ENCODE data around the gene PDCD11.
A peak's percentile ranks its signal among the peaks of the same experiment; 100 is the strongest.

The PDCD11 gene

DNA sequence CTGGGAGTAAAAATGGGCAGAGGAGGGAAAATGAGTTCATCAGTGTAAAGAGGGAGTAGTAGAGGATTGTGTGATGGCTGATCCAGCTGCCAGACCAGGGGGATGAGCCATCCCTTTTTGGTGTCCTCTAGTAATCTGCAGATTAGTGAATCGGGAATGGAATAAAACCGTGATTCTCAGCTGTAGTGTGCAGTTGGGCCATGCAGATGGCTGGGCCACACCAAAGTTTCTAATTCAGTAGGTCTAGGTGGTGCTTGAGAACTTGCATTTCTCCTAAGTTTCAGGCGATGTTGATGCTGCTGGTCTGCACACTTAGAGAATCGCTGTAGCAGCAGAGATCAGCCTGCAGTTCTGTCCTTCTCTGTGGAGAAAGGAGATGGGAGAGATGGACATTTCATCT is 22.7 kb downstream of the PDCD11 start:
- DNase-seq: no peak

- DNase-seq: no peak
These were observed 27.3 kb downstream of the PDCD11 start for GRCh38 chr10:103423748-103424147.

GRCh38 chr10:103427866-103428265 is 31.4 kb downstream of the PDCD11 start:
- DNase-seq: no peak

GRCh38 chr10:103428989-103429643 is 32.7 kb downstream of the PDCD11 start:
- no peak for DNase-seq

- DNase-seq: no peak
These were observed 33.2 kb downstream of the PDCD11 start for GRCh38 chr10:103429647-103430046.

DNA sequence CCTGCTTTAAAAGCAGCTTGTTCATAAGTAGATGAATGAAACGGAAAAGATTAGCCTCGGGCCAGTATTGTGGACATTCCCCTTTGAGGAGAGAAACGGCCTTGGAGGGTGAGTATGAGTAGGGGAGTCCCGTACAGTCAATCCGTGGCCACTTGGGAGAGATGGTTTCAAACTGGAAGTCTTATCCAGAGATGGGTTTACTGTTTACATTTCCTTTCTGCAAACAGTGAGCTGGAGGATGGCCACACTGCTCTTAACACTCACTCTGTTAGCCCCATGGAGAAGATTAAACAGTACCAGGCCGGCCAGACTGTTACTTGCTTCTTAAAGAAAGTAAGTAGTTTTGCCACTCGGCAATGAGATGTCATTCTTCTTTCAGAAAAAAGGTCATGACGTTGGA is 35.5 kb downstream of the PDCD11 start:
- no peak for DNase-seq

GRCh38 chr10:103433858-103434257 is 37.4 kb downstream of the PDCD11 start:
- no peak for DNase-seq

GRCh38 chr10:103439776-103440175 is 43.4 kb downstream of the PDCD11 start:
- DNase-seq: no peak

GRCh38 chr10:103440416-103440815 is 44.0 kb downstream of the PDCD11 start:
- no peak for DNase-seq

DNA sequence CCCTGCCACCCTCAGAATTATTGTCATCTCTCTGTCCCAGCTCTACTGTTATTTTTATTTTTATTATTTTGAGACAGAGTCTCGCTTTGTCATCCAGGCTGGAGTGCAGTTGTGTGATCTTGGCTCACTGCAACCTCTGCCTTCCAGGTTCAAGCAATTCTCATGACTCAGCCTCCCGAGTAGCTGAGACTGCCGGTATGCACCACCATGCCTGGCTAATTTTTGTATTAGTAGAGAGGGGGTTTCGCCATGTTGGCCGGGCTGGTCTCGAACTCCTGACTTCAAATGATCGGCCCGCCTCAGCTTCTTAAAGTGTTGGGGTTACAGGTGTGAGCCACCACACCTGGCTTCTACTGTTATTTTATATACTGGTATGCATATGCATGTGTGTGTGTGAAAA is 44.8 kb downstream of the PDCD11 start:
- DNase-seq: no peak

DNA sequence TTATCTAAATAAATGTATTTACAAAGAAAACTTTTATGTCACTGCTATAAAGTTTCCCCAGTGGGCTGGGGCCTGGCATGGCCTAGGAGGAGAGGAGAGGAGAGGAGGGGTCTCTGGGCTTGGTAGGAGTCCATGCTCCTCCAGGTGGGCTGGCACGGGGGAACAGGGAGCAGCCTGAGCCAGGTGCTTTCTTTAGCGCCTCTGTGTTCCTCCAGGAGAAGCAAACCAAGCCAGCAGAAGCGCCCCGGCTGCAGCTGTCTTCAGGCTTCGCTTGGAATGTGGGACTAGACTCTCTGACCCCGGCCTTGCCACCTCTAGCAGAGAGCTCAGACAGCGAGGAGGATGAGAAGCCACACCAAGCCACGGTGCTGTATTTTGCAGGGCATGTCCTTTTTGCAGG is 45.2 kb downstream of the PDCD11 start:
- DNase-seq: no peak

DNA sequence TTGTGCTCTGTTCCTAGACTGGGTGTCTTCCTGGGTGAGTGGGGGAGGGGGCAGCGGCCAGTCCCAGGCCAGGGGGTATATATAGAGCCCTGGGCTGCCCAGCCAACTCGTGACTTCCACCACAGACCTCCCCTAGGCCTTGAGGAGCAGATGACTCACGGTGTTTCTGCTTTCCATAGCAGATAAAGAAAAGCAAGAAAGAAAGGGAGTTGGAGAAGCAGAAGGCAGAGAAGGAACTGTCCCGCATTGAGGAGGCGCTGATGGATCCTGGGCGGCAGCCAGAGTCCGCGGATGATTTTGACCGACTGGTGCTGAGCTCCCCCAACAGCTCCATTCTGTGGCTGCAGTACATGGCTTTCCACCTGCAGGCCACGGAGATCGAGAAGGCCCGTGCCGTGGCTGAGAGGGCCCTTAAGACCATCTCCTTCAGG is 45.6 kb downstream of the PDCD11 start:
- DNase-seq: no peak

- DNase-seq: no peak
These were observed 47.2 kb downstream of the PDCD11 start for GRCh38 chr10:103443475-103444185.

- no peak for DNase-seq
These were observed 48.1 kb downstream of the PDCD11 start for GRCh38 chr10:103444478-103444877.

- no peak for DNase-seq
These were observed 48.9 kb downstream of the PDCD11 start for GRCh38 chr10:103445366-103445765.

DNA sequence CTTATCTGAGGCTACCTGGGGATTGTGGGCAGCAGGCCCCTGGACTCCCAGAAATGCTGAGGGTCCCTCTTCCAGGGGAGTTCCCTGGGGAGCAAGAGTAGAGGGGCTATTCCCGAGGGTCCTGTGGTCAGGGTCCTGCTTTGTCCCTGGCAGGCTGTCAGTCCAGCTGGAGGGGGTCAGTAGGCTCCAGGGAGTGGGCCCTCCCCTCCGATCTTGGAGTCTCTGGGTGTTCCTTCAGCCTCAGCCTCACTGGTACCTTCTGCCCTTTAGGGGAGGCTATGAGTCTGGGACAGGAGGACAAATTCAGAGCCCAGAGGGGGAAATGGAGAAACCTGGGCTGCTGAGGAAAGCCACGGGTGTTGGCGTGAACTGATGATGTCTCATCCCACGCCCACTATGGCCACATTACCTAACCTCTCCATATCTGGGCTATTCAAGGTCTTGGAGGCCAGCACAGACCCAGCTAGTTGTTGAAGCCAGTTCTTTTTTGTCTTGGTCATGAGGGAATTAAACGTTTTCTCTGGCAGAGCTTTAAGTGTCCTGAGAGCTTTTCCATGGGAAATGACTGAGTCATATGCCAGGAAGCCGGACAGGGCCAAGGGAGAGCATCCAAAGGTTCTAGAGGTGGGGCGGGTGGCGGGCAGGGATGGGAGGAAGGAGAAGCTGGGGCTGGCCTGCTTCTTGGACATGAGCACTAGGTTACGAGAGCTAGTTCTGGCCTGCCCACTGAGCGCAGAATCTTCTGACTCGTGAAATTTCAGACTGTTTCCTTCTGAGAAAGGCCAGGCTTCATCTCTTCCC is 49.5 kb downstream of the PDCD11 start:
- DNase-seq: no peak

DNA sequence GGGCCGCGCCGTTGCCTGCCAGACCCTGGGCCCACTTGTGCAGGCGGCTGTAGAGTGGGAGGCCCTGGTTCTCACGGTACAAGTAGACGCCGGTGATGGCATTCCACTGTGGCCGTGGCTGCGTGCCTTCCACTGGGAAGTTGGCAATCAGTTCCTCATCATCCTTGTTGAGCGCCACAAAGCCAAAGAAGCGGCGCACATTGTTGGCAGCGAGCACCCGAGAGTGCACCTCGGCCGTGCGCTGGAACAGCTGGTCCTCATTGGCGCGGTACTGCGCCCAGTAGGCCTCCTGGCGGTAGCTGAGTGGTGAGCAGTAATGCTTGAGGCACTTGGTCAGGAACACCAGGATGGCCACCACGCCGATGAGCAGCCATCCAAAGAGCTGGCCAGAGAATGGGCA is 50.8 kb downstream of the PDCD11 start:
- DNase-seq: no peak

- no peak for DNase-seq
These were observed 52.3 kb downstream of the PDCD11 start for GRCh38 chr10:103448746-103449145.

DNA sequence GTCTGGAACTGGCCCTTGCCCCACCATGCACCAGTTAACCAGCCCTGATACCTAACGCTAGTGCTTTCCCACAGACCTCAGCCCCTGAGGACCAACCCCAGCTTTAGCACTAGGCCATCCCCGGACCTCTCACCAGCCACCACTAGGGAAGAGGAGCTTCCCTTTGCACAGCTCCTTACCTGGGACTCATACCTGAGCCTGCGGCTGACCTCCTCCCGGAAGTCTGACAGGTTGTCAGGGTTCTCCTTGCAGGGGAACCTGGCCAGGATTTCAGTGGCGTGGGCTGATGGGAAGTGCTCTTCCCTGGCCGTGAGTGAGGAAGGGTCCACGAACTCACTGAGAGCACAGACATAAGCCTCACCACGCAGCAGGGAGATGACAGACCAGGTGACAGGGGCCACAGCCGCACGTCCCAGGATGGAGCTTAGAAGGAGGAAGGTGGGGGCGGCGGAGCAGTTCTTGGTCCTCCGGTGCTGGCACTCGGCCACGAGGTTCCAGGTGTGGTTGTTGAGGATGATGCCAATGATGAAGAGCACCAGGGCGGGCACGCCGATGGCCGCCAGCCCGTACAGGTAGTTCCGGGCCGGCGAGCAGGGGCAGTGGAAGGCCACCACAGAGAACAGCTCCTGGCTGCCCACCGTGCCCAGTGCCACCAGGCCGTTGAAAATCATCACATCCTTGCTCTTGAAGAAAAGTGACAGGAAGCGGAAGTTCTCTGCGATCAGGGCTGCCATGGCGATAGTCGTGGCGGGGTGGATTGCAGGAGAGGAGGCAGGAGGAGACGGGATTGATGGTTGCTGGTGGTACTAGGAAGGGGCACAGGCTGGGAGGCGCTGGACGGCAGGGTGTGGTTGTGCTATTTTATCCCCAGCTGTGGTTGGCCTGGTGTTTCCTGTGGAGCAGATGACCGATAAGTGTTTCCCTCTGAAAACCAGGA is 53.0 kb downstream of the PDCD11 start:
- no peak for DNase-seq

- no peak for DNase-seq
These were observed 53.8 kb downstream of the PDCD11 start for GRCh38 chr10:103450201-103450695.

DNA sequence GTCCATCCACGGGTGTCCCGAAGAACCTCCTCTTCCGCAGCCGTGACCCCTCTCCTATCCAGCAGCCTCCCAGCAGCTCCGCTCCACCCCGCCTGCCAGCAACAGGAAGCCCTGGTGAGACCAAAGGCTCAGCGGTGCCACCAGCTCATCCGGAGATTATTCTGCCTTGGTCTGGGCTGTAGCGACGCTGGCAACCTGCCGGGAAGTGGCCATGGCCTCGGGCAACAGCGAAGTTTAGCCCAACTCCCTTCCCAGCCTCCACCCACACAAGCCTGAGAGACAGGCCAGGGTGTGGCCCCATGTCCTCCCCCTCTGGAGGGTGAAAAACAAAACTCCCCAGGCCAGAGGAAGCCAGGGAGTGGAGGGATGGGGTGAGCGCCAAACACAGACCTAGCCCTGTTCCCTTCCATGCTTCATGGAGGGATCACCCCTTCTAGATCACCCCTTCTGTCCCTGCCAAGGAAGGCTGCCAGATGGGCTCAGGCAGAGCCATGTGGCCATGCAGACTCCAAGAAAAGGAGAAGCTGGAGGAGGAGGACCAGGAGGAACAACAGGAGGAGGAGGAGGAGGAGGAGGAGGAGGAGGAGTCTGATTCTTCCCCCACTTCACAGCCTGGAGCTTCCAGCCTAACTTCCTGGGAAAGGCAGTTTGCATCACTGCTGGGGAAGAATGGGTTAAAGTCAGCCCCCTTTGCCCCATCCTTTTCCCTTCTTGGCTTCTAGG is 54.8 kb downstream of the PDCD11 start:
- DNase-seq: peak; percentile 40 to 53
